HG03066 (cell line): ENCODE measurements around the gene RCE1.

Source experiments
- ATAC-seq: cut with Tn5 transposase; IDR thresholded peaks from one replicate; pipeline ENCODE4 v1.9.1; 2021; ENCODE audit warnings: low read depth; ENCODE audit not compliant: unreplicated experiment

The RCE1 gene

DNA sequence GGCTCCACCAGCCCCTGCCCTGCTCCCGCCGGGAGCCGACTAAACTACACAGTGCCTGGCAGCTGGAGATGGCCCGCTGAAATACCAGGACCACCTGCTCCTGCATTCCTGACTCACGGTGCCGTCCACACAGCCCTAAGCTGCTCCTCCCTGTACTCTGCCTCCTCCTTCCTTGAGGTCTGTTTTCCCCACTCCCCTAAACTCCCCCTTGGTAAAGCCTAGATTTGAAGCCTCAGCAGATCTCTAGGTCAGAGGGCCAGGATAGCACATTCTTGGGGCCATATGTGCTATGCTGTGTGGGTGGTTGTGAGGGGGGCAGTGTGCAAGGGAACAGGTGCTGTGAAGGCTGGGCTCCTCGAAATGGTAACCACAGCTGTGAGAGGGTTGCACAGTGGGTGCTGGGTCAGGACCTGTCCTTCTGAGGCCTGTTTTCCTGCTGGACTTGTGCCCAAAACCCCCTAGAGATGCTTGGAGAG lies 23.3 kb downstream of the RCE1 start:
- ATAC-seq = no peak

DNA sequence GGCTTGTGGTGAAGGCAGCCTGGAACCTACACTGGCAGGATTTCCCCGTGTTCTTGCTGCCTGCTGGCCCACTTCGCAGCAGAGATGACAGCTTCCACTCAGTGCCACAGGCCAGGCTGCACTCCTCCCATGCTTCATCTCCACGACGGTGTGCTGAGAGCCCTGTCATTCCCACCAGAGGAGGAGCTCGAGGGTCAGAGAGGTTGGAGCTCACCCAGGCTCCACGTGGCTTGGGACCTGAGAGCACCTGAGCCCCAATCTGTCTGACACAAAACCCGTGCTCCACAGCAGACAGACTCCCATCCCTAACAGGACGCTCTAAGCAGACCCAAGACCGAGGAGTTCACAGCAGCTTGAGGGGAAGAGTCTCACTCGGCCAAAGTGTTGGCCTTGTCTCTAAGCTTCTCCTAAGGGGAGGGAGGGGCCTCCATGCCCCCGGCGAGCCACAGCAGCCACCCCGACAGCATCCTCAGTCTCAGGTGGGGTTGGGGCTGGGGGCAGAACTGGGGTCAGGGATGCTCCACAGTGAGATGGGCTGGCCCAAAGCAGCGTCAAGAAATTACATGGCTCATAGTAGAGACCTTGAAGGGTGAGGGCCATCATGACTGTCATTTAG lies 24.3 kb downstream of the RCE1 start:
- no peak for ATAC-seq

DNA sequence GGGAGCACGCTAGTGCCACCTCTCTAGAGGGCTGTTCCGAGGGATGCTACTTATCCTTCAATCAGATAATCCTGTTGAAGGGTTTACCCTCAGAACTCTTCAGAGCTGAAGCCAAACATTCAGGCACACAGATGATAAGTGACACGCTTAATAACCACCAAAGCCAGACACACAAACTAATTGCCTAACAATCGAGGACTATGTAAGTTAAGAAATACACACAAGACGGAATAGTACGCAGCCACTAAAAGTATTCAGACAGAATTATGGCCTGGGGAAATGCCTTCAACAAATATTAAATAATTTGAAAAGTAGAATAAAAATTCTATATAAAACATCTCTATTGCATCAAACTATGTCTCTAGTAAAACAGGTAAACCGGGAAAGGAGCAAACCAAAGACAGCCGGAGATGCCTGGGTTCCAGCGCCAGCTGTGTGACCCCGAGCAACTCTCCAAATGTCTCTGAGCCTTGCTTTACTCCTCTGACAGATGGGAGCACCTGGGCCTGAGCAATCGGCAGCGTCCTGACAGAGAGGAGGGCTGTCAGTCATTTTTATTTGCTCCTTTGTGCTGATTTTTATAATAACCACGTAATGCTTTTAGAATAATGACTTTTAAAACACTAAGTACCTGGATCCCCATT lies 25.0 kb downstream of the RCE1 start:
- no peak for ATAC-seq

DNA sequence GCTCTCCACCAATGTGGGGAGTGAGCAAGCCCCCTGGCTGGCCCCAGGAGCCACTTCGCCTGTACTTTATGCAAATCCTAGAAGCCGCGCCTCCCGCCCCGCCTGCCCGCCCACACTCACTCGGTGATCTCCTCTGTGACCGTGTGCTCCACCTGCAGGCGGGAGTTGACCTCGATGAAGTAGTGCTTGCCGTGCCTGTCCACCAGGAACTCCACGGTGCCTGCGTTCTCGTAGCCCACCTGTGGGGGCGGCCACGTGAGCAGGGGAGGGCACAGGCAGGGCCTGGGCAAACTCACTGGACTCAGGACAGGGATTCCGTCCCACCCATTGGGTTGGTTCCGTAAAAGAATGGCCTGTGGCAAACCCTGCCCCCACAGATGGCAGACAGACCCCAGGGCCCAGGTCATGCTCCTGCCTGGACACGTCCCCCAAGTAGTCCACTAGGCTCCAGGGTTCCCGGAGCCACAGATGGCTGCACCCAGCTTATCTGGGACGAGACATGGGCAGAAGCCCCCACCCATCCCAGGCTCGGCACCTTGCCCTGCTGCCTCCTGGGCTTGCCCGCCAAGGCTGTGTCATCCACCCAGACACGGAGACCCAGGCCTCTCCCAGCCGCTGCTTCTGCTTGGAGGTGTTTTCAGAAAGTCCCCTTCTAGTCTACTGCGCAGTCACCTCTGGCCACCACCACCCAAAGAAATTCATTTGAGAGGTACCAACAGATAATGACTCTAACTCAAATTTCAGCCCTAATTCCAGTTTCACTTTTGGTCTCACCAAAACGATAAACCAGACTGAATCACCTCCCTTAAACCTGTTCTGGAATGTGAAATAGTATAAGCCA lies 25.7 kb downstream of the RCE1 start:
- peak; percentile 75 for ATAC-seq

DNA sequence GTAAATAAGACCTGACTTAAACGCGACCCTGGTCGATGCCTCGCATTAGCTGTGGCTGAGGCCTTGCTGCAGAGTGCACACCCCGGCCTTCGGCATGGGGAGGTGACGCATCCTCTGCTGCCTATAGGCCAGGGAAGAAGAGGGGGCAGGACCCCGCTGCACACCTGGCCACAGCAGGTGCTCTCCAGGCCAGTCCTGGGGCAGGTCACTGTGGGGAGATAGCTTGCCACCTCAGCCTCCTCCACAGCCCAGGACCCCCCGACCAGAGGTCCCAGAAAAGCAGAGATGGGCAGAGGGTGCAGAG lies 26.3 kb downstream of the RCE1 start:
- ATAC-seq = no peak

DNA sequence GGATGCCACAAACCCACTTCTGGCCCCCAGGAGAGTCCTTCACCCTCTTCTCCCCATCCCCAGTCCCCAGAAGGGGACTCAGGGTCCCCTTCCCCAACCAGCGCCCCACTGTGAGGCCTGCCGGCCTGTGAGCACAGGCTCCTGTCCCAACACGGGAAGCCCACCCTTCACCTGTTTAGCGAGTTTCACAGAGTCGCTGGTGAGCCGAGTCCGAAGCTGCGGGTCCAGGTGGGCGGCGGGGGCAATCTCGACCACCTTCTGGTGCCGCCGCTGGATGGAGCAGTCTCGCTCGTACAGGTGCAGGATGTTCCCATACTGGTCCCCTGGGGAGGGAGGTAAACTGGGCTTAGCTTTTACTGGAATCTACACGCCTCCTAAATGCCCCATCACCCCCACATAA lies 26.9 kb downstream of the RCE1 start:
- ATAC-seq = no peak

DNA sequence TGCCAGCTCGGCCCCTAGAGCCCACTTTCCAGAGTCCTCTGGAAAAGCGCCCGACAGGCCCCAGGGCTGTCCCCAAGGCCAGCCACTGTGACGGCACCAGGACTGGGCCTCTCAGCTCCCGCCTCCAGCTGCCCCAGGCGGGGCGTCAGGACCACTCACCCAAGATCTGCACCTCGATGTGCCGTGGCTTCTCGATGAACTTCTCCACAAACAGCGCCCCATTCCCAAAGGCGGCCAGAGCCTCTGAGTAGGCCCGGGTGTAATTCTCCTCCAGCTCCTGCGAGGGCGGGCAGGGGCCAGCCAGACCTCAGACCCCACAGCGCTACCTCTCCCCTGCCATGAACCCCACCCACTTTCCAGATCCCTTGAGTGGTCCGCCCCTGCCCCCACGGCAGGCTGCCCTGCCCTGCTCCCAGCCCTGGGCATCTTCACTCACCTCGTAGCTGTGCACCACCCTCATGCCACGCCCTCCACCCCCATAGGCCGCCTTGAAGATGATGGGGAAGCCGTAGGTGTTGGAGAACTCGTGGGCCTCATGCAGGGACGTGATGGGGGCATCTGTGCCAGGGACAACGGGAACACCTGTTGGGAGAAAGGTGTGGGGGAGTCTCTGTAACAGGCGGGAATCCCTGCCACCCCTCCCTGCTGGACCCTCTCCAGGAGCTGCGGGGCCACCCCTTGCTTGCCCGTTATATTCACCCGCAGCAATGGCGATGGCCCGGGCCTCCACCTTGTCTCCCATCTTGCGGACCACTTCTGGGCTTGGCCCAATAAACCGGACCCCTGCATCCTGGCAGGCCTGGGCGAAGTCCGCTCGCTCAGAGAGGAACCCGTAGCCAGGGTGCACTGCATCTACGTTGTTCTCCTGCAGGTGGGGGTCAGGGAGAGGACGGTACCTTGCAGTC lies 27.6 kb downstream of the RCE1 start:
- ATAC-seq = no peak

DNA sequence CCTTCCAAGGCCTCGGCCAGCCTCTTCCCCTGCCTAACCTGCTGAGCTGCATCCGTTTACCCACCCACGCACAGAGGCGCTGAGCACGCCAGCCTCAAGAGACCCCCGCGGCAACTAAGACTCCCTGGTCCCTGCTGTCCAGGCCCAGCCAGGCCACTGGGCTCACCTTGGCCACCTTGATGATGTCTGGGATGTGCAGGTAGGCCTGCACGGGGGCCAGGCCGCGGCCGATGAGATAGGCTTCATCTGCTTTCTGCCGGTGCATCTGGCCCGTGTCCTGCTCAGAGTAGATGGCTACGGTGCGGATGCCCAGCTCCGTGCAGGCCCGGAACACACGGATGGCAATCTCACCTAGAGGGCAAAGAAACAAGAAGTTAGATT lies 28.3 kb downstream of the RCE1 start:
- no peak for ATAC-seq

DNA sequence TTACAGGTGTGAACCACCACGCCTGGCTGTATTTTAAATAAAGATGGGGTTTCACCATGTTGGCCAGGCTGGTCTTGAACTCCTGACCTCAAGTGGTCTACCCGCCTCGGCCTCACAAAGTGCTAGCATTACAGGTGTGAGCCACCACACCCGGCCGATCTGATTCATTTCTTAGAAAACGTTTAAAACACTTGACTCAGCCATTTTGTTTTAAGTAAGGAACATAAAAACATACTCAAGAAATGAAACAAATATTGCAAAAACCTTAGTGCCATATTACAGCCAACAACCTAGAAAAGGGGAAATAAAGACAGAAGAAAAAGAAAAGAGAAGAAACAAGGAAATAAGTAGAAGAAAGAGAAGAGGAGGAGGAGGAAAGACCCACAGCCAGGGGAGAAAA lies 31.0 kb downstream of the RCE1 start:
- no peak for ATAC-seq

DNA sequence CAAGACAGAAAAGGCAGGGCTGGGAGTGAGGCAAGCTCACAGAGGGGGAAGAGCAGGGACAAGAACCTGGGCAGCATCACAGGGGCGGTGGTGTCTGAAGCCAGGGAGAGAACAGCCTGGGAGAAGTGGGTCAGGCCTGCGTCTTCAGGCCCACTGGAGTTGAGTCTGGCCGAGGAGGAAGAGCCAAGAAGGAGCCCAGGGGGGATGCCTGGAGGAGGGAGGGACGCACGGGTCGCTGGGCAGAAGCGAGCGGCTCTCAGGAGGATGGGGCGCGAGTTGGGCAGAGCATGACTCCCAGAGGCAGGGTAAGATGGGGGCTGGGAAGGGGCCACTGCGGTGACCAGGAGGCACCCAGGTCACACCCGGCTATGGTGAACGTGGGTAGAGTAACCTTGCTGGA lies 32.1 kb downstream of the RCE1 start:
- no peak for ATAC-seq

DNA sequence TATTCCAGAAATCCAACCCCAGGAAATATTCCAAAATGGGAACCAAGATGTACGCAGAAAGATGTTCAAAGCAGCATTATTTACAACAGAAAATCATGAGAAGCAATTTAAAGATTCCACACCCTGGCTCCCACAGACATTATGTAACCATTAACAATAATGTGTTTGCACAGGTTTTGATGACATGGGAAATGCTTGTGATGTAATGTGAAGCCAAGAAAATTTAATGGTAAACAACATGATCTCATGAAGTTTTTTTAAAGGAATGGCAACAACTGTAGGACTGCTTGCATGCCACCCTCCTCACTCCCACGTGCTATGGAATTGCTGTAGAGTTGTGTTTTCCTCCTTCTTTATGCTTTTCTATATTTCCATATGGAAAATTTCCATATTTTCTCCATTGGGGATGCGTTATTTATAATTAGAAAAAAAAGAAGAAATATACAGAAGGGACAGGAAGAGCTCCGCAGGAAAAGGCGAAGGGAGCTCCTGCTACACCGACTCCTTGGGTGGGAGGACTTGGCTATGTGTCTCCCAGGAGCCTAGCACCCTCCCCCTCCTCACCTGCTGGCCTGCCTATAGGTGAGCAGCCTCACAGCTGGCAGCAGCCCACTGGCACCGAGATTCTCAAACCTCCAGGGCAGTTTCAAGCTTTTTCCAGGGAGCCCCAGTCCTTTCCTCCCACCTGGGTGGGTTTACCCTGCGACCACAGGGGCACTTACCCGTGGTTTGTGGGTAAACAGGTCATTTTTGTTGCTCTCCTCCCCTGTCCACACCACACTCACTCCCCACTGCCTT lies 34.5 kb downstream of the RCE1 start:
- no peak for ATAC-seq

DNA sequence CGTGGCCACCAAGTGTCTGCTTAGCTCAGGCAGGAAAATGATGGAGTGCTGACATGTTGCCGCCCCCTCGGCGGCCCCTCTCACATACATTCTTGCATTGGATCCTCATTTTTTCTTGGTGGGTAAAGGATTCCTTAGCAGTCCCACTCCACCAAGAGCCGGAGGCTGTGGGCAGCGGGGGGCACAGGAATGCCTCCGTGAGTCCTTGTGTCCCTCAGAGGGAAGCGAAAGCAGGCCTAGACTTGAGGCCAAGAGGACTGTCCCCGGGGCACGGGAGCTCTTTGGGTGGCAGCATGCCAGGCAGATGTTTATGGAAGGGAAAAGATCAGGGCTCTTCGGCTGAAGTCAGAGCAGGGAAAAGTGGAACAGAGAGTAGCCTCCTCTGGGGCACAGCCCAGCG lies 35.2 kb downstream of the RCE1 start:
- no peak for ATAC-seq

DNA sequence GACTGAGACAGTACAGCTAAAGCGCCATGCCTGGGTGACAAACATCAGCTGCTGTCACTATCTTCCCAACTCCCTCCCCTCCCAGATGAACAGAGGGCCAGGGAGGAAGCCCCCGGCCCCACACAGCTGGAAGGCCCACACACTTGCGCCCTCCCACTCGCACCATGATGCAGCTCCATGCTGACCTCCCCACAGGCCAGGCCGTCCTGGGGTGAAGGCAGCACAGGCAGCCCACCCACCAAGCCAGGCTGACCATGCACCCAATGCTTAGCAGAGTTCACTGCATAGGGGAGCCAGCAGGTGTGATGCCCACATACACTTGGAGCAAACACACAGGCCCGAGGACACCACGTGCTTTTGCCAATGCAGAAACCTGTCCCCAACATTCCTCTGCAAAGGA lies 35.8 kb downstream of the RCE1 start:
- no peak for ATAC-seq

DNA sequence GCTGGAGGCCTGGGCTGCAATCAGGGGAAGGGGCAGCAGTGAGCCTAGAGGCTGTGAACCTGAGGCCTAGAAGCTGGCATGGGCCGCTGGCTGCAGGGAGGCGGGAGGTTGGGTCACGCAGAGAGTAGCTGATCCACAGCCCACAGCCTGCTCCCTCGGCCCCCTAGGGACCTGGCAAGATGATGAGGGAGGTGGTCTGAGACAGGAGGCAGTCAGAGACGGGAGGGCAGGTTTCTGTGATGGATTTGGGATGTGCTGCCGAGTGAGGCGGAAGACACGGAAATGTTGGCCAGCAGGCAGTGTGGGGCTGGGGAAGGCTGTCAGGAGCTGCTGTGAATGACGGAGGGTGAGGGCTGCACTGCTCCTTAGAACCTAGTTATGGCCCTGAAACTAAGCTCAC lies 36.3 kb downstream of the RCE1 start:
- ATAC-seq = no peak

DNA sequence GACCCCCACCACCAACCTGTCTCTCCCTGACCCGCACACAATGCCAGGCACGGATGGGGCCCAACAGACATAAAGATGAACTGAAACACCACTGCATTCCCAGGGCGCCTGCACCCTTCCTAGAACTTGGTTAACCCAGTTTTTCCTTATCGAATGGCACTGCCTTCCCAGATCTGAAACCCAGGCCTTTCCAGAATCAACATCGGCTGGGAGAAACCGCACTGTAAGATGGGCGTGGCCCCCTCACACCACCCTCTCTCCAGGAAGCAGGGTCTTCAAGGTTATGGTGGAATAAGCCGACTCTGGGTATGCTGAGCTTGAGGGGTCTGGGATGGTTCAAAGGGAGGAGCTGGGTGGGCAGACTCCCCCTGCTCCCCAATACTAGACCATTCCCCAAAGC lies 36.8 kb downstream of the RCE1 start:
- no peak for ATAC-seq

DNA sequence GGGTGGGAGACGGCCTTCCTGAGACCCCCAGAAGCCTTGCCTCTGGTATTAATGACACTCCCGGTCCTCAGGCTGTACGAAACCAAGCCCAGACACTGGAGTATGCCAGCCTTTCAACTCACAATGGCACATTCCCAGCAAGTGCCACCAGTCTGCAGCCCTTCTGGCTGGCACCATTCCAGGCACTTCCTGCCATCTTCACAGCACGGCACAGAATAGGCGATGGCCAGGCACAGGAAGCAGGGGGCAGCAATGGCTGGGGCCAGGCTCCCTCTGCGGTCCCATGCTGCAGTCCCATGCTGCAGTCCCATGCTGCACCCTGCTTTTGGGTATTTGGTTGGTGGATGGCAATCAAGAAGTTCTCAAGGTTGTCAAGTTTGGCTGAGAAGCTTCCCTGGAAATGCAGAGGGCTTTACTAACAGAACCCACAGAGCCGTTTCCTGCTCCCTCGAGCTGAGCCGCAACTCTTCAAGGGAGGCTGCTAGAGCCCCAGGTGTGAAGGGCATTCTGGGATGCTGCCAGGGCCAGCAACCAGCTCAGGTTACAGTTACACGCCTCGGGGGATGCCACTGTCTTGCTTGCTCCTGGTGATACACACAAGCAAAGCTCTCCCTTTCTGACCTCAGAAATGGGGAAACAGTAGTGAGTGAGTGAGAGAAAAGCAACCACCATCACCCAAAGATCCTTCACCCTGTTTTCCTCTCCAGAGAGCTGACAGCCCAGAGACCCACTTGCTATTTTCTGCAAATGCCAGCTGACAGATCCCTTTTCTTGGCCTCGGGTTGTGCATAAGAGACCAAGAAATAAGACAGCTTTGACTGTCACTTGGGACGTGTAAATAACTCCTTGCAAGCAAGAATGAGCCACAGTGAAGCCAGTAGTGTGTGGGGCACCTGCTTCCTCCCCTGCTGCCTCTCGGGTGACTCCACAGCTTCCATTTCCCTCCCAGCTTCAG lies 37.5 kb downstream of the RCE1 start:
- ATAC-seq = no peak

DNA sequence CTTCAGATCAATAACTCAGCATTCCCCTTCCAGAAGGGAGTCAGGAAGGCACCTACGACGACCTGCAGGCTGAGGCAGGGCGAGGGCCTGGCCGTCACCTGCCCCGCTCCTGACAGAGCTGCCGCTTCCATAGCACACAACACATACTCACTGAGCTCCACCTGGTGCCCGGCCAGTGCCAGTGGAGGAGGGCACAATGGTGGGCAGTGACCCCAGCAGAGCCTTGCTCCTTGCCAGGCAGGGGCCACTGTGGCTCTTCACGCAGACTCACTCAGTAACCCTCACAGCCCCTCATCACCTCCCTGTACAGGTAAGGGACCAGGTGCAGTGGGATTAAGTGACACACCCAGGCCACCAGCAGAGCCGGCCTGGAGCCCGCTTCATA lies 38.2 kb downstream of the RCE1 start:
- no peak for ATAC-seq

DNA sequence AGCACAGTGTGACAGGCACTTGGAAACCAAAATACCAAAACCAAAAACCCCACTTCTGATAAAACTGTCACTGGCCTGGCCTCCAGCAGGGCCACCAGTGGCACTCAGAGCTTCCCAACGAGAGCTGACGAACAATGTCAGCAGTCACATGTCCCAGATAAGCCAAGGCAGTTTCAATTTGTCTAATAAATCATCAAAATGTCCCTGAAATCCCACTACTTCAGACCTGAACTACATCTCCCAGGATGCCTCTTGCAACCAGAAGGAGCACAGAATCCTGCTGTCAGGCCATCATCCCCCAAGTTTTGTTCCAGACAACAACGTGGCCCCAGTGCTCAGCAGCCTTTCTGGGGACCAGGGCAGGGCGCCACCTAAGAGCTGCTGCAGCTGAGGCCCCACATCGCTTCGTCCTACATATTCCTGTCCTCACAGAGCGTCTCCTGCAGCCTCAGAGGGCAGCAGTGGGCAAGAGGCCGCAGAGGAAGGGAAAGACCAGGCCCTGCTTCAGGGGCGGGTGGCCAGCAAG lies 38.7 kb downstream of the RCE1 start:
- ATAC-seq = no peak

DNA sequence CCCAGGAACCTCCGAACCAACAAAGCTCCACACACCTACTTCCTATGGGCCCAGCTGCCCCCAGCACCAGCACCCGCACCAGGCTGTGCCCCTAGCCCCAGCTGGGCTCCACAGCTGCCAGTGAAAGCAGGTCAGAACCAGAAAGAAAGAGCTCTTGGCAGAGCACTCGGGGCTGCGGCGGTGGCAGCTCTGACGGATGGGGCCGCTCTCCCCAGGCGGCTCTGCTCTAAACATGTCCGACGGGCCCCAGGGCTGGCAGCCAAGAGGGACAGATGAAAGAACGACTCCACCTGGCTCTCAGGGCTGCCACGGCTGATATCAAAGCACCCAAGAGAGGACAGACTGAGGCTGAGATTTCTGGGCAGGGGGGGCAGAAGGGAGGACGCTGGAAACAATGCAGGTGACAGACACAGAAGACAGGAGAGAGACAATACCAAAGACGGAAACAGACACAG lies 39.3 kb downstream of the RCE1 start:
- no peak for ATAC-seq
